IMR-90 (cell line): ENCODE data around the gene RAC3. TPM values are rescaled to one million over a fixed set of nuclear protein-coding genes. Genes with fewer than 3 reads are reported as not detected.
A peak's percentile ranks its signal among the peaks of the same experiment; 100 is the strongest.

Experiments used
- ATAC-seq: fragments of 200-7000 bp; cut with Tn5 transposase; 2 replicates; pipeline ENCODE4 v1.9.1; 2020; ENCODE audit warnings: low read depth, mild to moderate bottlenecking, moderate library complexity
- BruUV-seq: library from RNA; stranded (reverse); fragments of 400-500 nt; replicated peaks from 2 replicates; lab custom pipeline; 2021; lab: Mats Ljungman, UMichigan
- CTCF ChIA-PET: fragments of 300-600 bp; formaldehyde crosslinking; extraction: SDS; loops from one replicate; lab custom pipeline; 2021; ENCODE audit warnings: antibody characterized with exemption; lab: Yijun Ruan, JAX
- POLR2A ChIA-PET: fragments of 300-600 bp; sonication (Branson Sonifier 250); formaldehyde crosslinking; loops from one replicate; lab custom pipeline; 2022; ENCODE audit warnings: antibody characterized with exemption; ENCODE audit not compliant: unreplicated experiment; lab: Charles Lee
- DNase-seq: peaks from one replicate; pipeline ENCODE4 v3.0.0; 2013
- H2AFZ ChIP-seq: replicated peaks from 2 replicates; pipeline ENCODE3; 2013; ENCODE audit warnings: low read length, mild to moderate bottlenecking; ENCODE audit not compliant: poor library complexity
- H2AK5ac ChIP-seq: 2 replicates; pipeline ENCODE4 v1.6.1; 2013; ENCODE audit warnings: low read depth, low read length, inconsistent platforms
- H2AK9ac ChIP-seq: replicated peaks from 2 replicates; pipeline ENCODE3; 2013; ENCODE audit warnings: mild to moderate bottlenecking, low read depth, low read length, moderate library complexity; ENCODE audit not compliant: poor library complexity
- H2BK120ac ChIP-seq: 2 replicates; pipeline ENCODE4 v1.6.1; 2013; ENCODE audit warnings: low read depth, low read length, inconsistent platforms
- H2BK15ac ChIP-seq: 3 replicates; pipeline ENCODE4 v1.6.1; 2013; ENCODE audit warnings: low read depth, low read length, inconsistent platforms
- H2BK20ac ChIP-seq: 2 replicates; pipeline ENCODE4 v1.6.1; 2013; ENCODE audit warnings: low read depth, mild to moderate bottlenecking, inconsistent platforms, low read length, moderate library complexity
- H2BK5ac ChIP-seq: 2 replicates; pipeline ENCODE4 v1.6.1; 2013; ENCODE audit warnings: mild to moderate bottlenecking, low read depth, low read length, inconsistent platforms; ENCODE audit not compliant: poor library complexity, severe bottlenecking
- H3K14ac ChIP-seq: replicated peaks from 2 replicates; pipeline ENCODE4 v1.6.1; 2013; ENCODE audit warnings: low read depth, low read length, inconsistent platforms
- H3K18ac ChIP-seq: 2 replicates; pipeline ENCODE4 v1.6.1; 2013; ENCODE audit warnings: low read depth, low read length, control low read depth
- H3K23ac ChIP-seq: 2 replicates; pipeline ENCODE4 v1.6.1; 2013; ENCODE audit warnings: low read depth, low read length, inconsistent platforms
- H3K27ac ChIP-seq: 2 replicates; pipeline ENCODE4 v1.5.1; 2013; ENCODE audit warnings: mild to moderate bottlenecking, control low read depth, low read length; ENCODE audit not compliant: insufficient read depth
- H3K27me3 ChIP-seq: 2 replicates; pipeline ENCODE4 v1.6.1; 2013; ENCODE audit warnings: low read length; ENCODE audit not compliant: control insufficient read depth, insufficient read depth
- H3K36me3 ChIP-seq: 2 replicates; pipeline ENCODE4 v1.6.1; 2013; ENCODE audit warnings: low read length, mixed read lengths; ENCODE audit not compliant: control insufficient read depth, insufficient read depth
- H3K4ac ChIP-seq: 2 replicates; pipeline ENCODE4 v1.6.1; 2013; ENCODE audit warnings: low read depth, low read length, inconsistent platforms
- H3K4me1 ChIP-seq: 2 replicates; pipeline ENCODE4 v1.6.1; 2013; ENCODE audit warnings: low read length, mixed read lengths; ENCODE audit not compliant: control insufficient read depth, insufficient read depth
- H3K4me2 ChIP-seq: 2 replicates; pipeline ENCODE4 v1.6.1; 2013; ENCODE audit warnings: low read depth, mild to moderate bottlenecking, control low read depth, low read length, moderate library complexity
- H3K4me3 ChIP-seq: 2 replicates; pipeline ENCODE4 v1.5.1; 2013; ENCODE audit warnings: low read depth, mild to moderate bottlenecking, control low read depth, low read length, moderate library complexity; ENCODE audit not compliant: insufficient read depth
- H3K56ac ChIP-seq: 2 replicates; pipeline ENCODE4 v1.6.1; 2013; ENCODE audit warnings: low read length, inconsistent platforms; ENCODE audit not compliant: insufficient read depth; ENCODE audit errors: extremely low read depth
- H3K79me1 ChIP-seq, 2 experiments: 2 replicates each; pipeline ENCODE4 v1.6.1; 2013; ENCODE audit warnings: low read length in 2 of 2, inconsistent platforms in 1 of 2, low read depth in 1 of 2
- H3K9ac ChIP-seq: 2 replicates; pipeline ENCODE4 v1.6.1; 2013; ENCODE audit warnings: low read depth, low read length, control low read depth
- H3K9me1 ChIP-seq: 2 replicates; pipeline ENCODE4 v1.6.1; 2013; ENCODE audit warnings: low read length, inconsistent platforms; ENCODE audit not compliant: insufficient read depth
- H3K9me3 ChIP-seq: 2 replicates; pipeline ENCODE4 v1.6.1; 2013; ENCODE audit warnings: low read length; ENCODE audit not compliant: control insufficient read depth, insufficient read depth
- H4K20me1 ChIP-seq: 2 replicates; pipeline ENCODE4 v1.6.1; 2013; ENCODE audit warnings: low read length, inconsistent platforms; ENCODE audit not compliant: insufficient read depth
- H4K5ac ChIP-seq: 2 replicates; pipeline ENCODE4 v1.6.1; 2013; ENCODE audit warnings: mild to moderate bottlenecking, low read depth, low read length, control low read depth
- H4K8ac ChIP-seq, 2 experiments: 2 replicates each; pipeline ENCODE4 v1.6.1; 2013; ENCODE audit warnings: low read depth in 2 of 2, low read length in 2 of 2, control low read depth in 1 of 2, inconsistent platforms in 1 of 2
- H4K91ac ChIP-seq: 2 replicates; pipeline ENCODE4 v1.6.1; 2013; ENCODE audit warnings: low read depth, low read length, inconsistent platforms; ENCODE audit not compliant: insufficient read depth
- BHLHE40 ChIP-seq: fragments of 150-350 bp; IDR thresholded peaks from 2 replicates; pipeline ENCODE4 v1.6.1; 2016; ENCODE audit warnings: mild to moderate bottlenecking, low read depth, low read length
- CEBPB ChIP-seq: IDR thresholded peaks from 2 replicates; pipeline ENCODE4 v1.6.1; 2012; ENCODE audit warnings: low read depth, low read length, improper control_type of control experiment
- CHD1 ChIP-seq: IDR thresholded peaks from 2 replicates; pipeline ENCODE4 v1.6.1; 2012; ENCODE audit warnings: low read depth, low read length, improper control_type of control experiment
- FOS ChIP-seq: fragments of 150-350 bp; IDR thresholded peaks from 2 replicates; pipeline ENCODE4 v1.6.1; 2016; ENCODE audit warnings: low read depth, low read length
- MAFK ChIP-seq: IDR thresholded peaks from 2 replicates; pipeline ENCODE4 v1.6.1; 2012; ENCODE audit warnings: low read depth, low read length, improper control_type of control experiment
- MAZ ChIP-seq: IDR thresholded peaks from 2 replicates; pipeline ENCODE4 v1.6.1; 2012; ENCODE audit warnings: low read depth, mild to moderate bottlenecking, low read length, improper control_type of control experiment, moderate library complexity, borderline replicate concordance
- MXI1 ChIP-seq: IDR thresholded peaks from 2 replicates; pipeline ENCODE4 v1.6.1; 2012; ENCODE audit warnings: low read depth, mild to moderate bottlenecking, low read length, moderate library complexity, borderline replicate concordance
- NFE2L2 ChIP-seq: fragments of 150-350 bp; IDR thresholded peaks from 2 replicates; pipeline ENCODE4 v1.6.1; 2016; ENCODE audit warnings: low read depth, mild to moderate bottlenecking, low read length
- POLR2A ChIP-seq: IDR thresholded peaks from 2 replicates; pipeline ENCODE4 v1.6.1; 2012; ENCODE audit warnings: mild to moderate bottlenecking, low read depth, low read length
- RAD21 ChIP-seq: IDR thresholded peaks from 2 replicates; pipeline ENCODE4 v1.6.1; 2012; ENCODE audit warnings: low read length, improper control_type of control experiment
- RCOR1 ChIP-seq: IDR thresholded peaks from 2 replicates; pipeline ENCODE4 v1.6.1; 2012; ENCODE audit warnings: mild to moderate bottlenecking, low read length, improper control_type of control experiment; ENCODE audit not compliant: insufficient replicate concordance
- RFX5 ChIP-seq: IDR thresholded peaks from 2 replicates; pipeline ENCODE4 v1.8.0; 2012; ENCODE audit warnings: low read depth, mild to moderate bottlenecking, low read length, moderate library complexity
- SMC3 ChIP-seq: fragments of 150-350 bp; IDR thresholded peaks from 2 replicates; pipeline ENCODE4 v1.6.1; 2016; ENCODE audit warnings: low read depth, mild to moderate bottlenecking, antibody characterized with exemption, low read length, moderate library complexity
- WGBS, 2 experiments: methylation state at CpG; one replicate each; pipeline versions ENCODE4 v1.1.5 to v1.1.7; 2013; ENCODE audit warnings: missing lambda C conversion rate in 2 of 2; ENCODE audit not compliant: insufficient read length in 1 of 2; ENCODE audit errors: extremely low coverage in 2 of 2; 5-methylcytosine and 5-hydroxymethylcytosine counted together
- dilution Hi-C: fragments of 300-500 bp; cut with HindIII; formaldehyde crosslinking; loops from one replicate; pipeline ENCODE4 v1.14.3; 2018; ENCODE audit warnings: low sequenced_read_pairs; ENCODE audit not compliant: unreplicated experiment
- in situ Hi-C: fragments of 300-500 bp; cut with MboI; formaldehyde crosslinking; loops from 3 replicates; pipeline ENCODE4 v1.14.3; 2019; ENCODE audit warnings: low sequenced_read_pairs, inconsistent platforms, mixed read lengths
- intact Hi-C: fragments of 100-400 bp; cut with micrococcal nuclease; formaldehyde crosslinking; loops from 2 replicates; pipeline ENCODE4 v1.10.0; 2022
- polyA plus RNA-seq, 3 experiments: library from polyadenylated mRNA; depleted of rRNA; stranded (reverse); fragments of >200 nt; gene quantifications; 2 replicates each; pipeline ENCODE4 v1.2.3, GENCODE V29; 2012; ENCODE audit warnings: low replicate concordance in 1 of 3
- total RNA-seq: library from RNA; depleted of rRNA; stranded (reverse); fragments of >200 nt; gene quantifications from 2 replicates; pipeline ENCODE4 v1.2.3, GENCODE V29; 2012
- TF ChIP-seq, protein P1 (sequence below): fragments of 150-350 bp; IDR thresholded peaks from 2 replicates; pipeline ENCODE4 v1.6.1; 2017; ENCODE audit warnings: mild to moderate bottlenecking, antibody characterized with exemption, low read length, low read depth
- TF ChIP-seq, protein P2 (sequence below): fragments of 150-350 bp; IDR thresholded peaks from 2 replicates; pipeline ENCODE4 v1.6.1; 2016; ENCODE audit warnings: low read depth, mild to moderate bottlenecking, low read length, moderate library complexity, borderline replicate concordance

RAC3 gene
- total and polyA plus RNA-seq, 2 of the 4 experiments (the other 2 are of a cell fraction), result 5.7 to 23.4 TPM

GRCh38 chr17:81990836-81991683, 40.4 kb upstream of the RAC3 start:
- H3K4me3 ChIP-seq, result no peak overlapping the region
- no peak overlapping the region for H2BK20ac ChIP-seq
- no peaks in the 10 kb centered on the region for H3K27me3 ChIP-seq
- no peak overlapping the region for H3K56ac ChIP-seq
- no peak overlapping the region for H3K4me2 ChIP-seq
- H3K9me3 ChIP-seq, result no peaks in the 10 kb centered on the region
- peaks cover 13% of the 10 kb centered on the region for H3K4me1 ChIP-seq
- peak overlapping the region; percentile 24 for H2AFZ ChIP-seq
- peaks cover 17% of the 10 kb centered on the region for H3K36me3 ChIP-seq
- in situ Hi-C loops, result no loop called here
- peaks cover 9 to 30% of the 10 kb centered on the region in 2 experiments; a peak in 3 of 4 replicates for H3K79me1 ChIP-seq
- H2AK5ac ChIP-seq, result peak overlapping the region; percentile 52
- peak overlapping the region in 1 of 2 experiments; percentile 13; a peak in 1 of 4 replicates for H4K8ac ChIP-seq
- no peak overlapping the region for H3K18ac ChIP-seq
- dilution Hi-C loops, result no loop called here
- H3K27ac ChIP-seq, result no peak overlapping the region
- no peak overlapping the region for H3K9ac ChIP-seq
- DNase-seq (no peak), ATAC-seq (no peak; the same call in none of the 2 replicates)
- no peaks in the 10 kb centered on the region for H3K9me1 ChIP-seq
- 0 out of 2 replicates have a peak overlapping the region, but pooled peaks have one; percentile 26 for H3K4ac ChIP-seq
- no peak overlapping the region for H3K14ac ChIP-seq
- POLR2A ChIA-PET, result no interaction called here
- H3K23ac ChIP-seq, result no peak overlapping the region
- H2BK5ac ChIP-seq, result no peak overlapping the region
- no peak overlapping the region for H4K91ac ChIP-seq
- no peak overlapping the region for H2BK120ac ChIP-seq
- no peak overlapping the region for H4K5ac ChIP-seq
- CTCF ChIA-PET, result interaction anchor here (1.2 kb wide), 1 partner anchor 31 kb away, joined by 3 read pairs; no protein-coding TSS in a partner anchor
- BruUV-seq, result no TSS peak
- WGBS, 2 experiments, result 89% methylated on average over 18 of the region's 25 CpGs; no CpG with 5 or more reads in 1 of the 2 experiments
- no peak overlapping the region for H2BK15ac ChIP-seq
- H2AK9ac ChIP-seq, result peak overlapping the region; percentile 57
- H4K20me1 ChIP-seq, result peaks cover 6% of the 10 kb centered on the region
- intact Hi-C loops, result loop anchor here (1.0 kb wide), 1 partner anchor 13 kb away; no protein-coding TSS in a partner anchor
- no peak for TF ChIP-seq RAD21
- TF ChIP-seq SMC3, result no peak
- no peak for TF ChIP-seq MAZ
- TF ChIP-seq FOS, result no peak
- no peak for TF ChIP-seq RCOR1
- no peak for TF ChIP-seq NFE2L2
- TF ChIP-seq MXI1, result no peak
- TF ChIP-seq CHD1, result no peak
- TF ChIP-seq, protein P1, sequence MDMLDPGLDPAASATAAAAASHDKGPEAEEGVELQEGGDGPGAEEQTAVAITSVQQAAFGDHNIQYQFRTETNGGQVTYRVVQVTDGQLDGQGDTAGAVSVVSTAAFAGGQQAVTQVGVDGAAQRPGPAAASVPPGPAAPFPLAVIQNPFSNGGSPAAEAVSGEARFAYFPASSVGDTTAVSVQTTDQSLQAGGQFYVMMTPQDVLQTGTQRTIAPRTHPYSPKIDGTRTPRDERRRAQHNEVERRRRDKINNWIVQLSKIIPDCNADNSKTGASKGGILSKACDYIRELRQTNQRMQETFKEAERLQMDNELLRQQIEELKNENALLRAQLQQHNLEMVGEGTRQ, result no peak
- TF ChIP-seq RFX5, result no peak
- TF ChIP-seq MAFK, result no peak
- no peak for TF ChIP-seq BHLHE40
- no peak for TF ChIP-seq POLR2A
- no peak for TF ChIP-seq CEBPB
- TF ChIP-seq, protein P2, sequence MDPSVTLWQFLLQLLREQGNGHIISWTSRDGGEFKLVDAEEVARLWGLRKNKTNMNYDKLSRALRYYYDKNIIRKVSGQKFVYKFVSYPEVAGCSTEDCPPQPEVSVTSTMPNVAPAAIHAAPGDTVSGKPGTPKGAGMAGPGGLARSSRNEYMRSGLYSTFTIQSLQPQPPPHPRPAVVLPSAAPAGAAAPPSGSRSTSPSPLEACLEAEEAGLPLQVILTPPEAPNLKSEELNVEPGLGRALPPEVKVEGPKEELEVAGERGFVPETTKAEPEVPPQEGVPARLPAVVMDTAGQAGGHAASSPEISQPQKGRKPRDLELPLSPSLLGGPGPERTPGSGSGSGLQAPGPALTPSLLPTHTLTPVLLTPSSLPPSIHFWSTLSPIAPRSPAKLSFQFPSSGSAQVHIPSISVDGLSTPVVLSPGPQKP, result no peak
